Stimulated activated CD4-positive, alpha-beta T cell treated with anti-CD3 and anti-CD28 coated beads, TNF-alpha, amount 100 ng/mL, for 48 hours (primary cell): Measurements from ENCODE around the gene MTR.

Source experiments
- DNase-seq, 3 donors: peaks; one replicate each; pipeline ENCODE4 v3.0.0-alpha.2; 2020; ENCODE audit warnings: low read depth in 3 of 3

The MTR gene

GRCh38 chr1:236795035-236795756, at the start of gene MTR:
Gene MTR, plus strand, starts transcription at chr1:236795292. Its CDS starts 412 bp downstream, at chr1:236795704.
- peak; percentile 91 to 96 (median 93) for DNase-seq

GRCh38 chr1:236746785-236747184, 48.3 kb upstream of the MTR start:
- DNase-seq, result no peak

- DNase-seq, result no peak
Observed at GRCh38 chr1:236747311-236747985, 47.6 kb upstream of the MTR start.

- DNase-seq, result no peak
Observed at GRCh38 chr1:236748268-236748870, 46.7 kb upstream of the MTR start.

- DNase-seq, result no peak
Observed at GRCh38 chr1:236750928-236751327, 44.2 kb upstream of the MTR start.

GRCh38 chr1:236751385-236751784, 43.7 kb upstream of the MTR start:
- no peak for DNase-seq

GRCh38 chr1:236751935-236752334, 43.2 kb upstream of the MTR start:
- DNase-seq, result no peak

GRCh38 chr1:236753516-236753915, 41.6 kb upstream of the MTR start:
- DNase-seq, result no peak

- no peak for DNase-seq
Observed at GRCh38 chr1:236753964-236754363, 41.1 kb upstream of the MTR start.

- DNase-seq, result no peak
Observed at GRCh38 chr1:236754525-236755210, 40.4 kb upstream of the MTR start.

- DNase-seq, result no peak
Observed at GRCh38 chr1:236757640-236758039, 37.5 kb upstream of the MTR start.

- peak in 1 of 3 donors; percentile 10 for DNase-seq
Observed at GRCh38 chr1:236759252-236759859, 35.7 kb upstream of the MTR start.

GRCh38 chr1:236760480-236760879, 34.6 kb upstream of the MTR start:
- DNase-seq, result no peak

- DNase-seq, result no peak
Observed at GRCh38 chr1:236760986-236761385, 34.1 kb upstream of the MTR start.

- DNase-seq, result no peak
Observed at GRCh38 chr1:236761397-236762132, 33.5 kb upstream of the MTR start.

- DNase-seq, result no peak
Observed at GRCh38 chr1:236762410-236762809, 32.7 kb upstream of the MTR start.

GRCh38 chr1:236765831-236766230, 29.3 kb upstream of the MTR start:
- DNase-seq, result no peak

GRCh38 chr1:236766506-236766905, 28.6 kb upstream of the MTR start:
- DNase-seq, result no peak

- DNase-seq, result no peak
Observed at GRCh38 chr1:236767276-236767675, 27.8 kb upstream of the MTR start.

GRCh38 chr1:236768601-236769000, 26.5 kb upstream of the MTR start:
- no peak for DNase-seq

GRCh38 chr1:236773919-236774318, 21.2 kb upstream of the MTR start:
- DNase-seq, result no peak
